ENCODE results near the gene CPA5. TPM values are rescaled to one million over a fixed set of nuclear protein-coding genes. Genes with fewer than 3 reads are reported as not detected.

CPA5 gene
- total and polyA plus RNA-seq, 8 donors = 0.13 to 0.96 (median 0.65) TPM; not detected in 2

DNA sequence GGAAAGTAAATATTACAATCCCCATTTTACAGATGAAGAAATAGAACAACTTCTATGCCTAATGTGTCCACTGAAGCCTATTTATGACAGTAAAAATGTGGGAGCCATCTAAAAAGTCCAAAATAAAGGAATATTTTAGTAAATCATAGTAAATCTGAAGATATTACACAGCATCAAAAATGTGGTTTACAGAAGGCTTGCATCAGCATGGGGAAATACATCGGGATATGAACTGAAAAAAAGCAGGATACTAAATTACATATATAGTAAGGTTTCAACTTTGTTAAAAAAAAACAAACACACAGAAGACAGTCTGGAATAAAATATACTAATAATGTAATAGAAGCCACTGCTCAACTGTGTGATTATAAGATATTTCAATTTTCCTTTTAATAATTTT is 56.5 kb downstream of the CPA5 start:
- Histone ChIP-seq H3K4me1 (peaks cover 0 to 6% of the 10 kb centered on the region in 2 donors), H3K27ac (no peak overlapping the region), H3K4me3 (no peak overlapping the region), H3K36me3 (peaks cover 0 to 5% of the 10 kb centered on the region in 2 donors), H3K9me3 (no peaks in the 10 kb centered on the region), H3K27me3 (no peaks in the 10 kb centered on the region)
- ATAC-seq (no peak), DNase-seq (no peak)
- intact Hi-C loops (cut with DNase I) = no loop called here
- TF ChIP-seq, protein P1, sequence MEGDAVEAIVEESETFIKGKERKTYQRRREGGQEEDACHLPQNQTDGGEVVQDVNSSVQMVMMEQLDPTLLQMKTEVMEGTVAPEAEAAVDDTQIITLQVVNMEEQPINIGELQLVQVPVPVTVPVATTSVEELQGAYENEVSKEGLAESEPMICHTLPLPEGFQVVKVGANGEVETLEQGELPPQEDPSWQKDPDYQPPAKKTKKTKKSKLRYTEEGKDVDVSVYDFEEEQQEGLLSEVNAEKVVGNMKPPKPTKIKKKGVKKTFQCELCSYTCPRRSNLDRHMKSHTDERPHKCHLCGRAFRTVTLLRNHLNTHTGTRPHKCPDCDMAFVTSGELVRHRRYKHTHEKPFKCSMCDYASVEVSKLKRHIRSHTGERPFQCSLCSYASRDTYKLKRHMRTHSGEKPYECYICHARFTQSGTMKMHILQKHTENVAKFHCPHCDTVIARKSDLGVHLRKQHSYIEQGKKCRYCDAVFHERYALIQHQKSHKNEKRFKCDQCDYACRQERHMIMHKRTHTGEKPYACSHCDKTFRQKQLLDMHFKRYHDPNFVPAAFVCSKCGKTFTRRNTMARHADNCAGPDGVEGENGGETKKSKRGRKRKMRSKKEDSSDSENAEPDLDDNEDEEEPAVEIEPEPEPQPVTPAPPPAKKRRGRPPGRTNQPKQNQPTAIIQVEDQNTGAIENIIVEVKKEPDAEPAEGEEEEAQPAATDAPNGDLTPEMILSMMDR (IDR thresholded peaks at IDR 0.05) = no peak

- Histone ChIP-seq H3K36me3 (peaks cover 0 to 5% of the 10 kb centered on the region in 2 donors), H3K9me3 (no peaks in the 10 kb centered on the region), H3K27me3 (no peaks in the 10 kb centered on the region), H3K27ac (no peak overlapping the region), H3K4me1 (peaks cover 0 to 6% of the 10 kb centered on the region in 2 donors), H3K4me3 (no peak overlapping the region)
- DNase-seq (no peak), ATAC-seq (no peak)
- TF ChIP-seq, protein P1 (IDR thresholded peaks at IDR 0.05) = no peak
- intact Hi-C loops (cut with DNase I) = no loop called here
Measured at GRCh38 chr7:130401578-130401977, 57.0 kb downstream of the CPA5 start.

GRCh38 chr7:130405003-130405402 is 60.4 kb downstream of the CPA5 start:
- TF ChIP-seq, protein P1 (IDR thresholded peaks at IDR 0.05) = no peak
- H3K36me3 ChIP-seq = peaks cover 0 to 5% of the 10 kb centered on the region in 2 donors
- no peaks in the 10 kb centered on the region for H3K27me3 ChIP-seq
- no peak overlapping the region for H3K27ac ChIP-seq
- no peak for DNase-seq
- no peak for ATAC-seq
- H3K4me3 ChIP-seq = no peak overlapping the region
- intact Hi-C loops (cut with DNase I) = no loop called here
- H3K4me1 ChIP-seq = no peaks in the 10 kb centered on the region
- H3K9me3 ChIP-seq = no peaks in the 10 kb centered on the region

- ATAC-seq (no peak), DNase-seq (no peak)
- Histone ChIP-seq H3K4me3 (no peak overlapping the region), H3K27ac (no peak overlapping the region), H3K9me3 (no peaks in the 10 kb centered on the region), H3K36me3 (no peaks in the 10 kb centered on the region), H3K27me3 (no peaks in the 10 kb centered on the region), H3K4me1 (no peaks in the 10 kb centered on the region)
- TF ChIP-seq, protein P1 (IDR thresholded peaks at IDR 0.05) = no peak
- intact Hi-C loops (cut with DNase I) = no loop called here
Measured at GRCh38 chr7:130409067-130409711, 64.6 kb downstream of the CPA5 start.

GRCh38 chr7:130409712-130410072 is 65.1 kb downstream of the CPA5 start:
- no peaks in the 10 kb centered on the region for H3K4me1 ChIP-seq
- ATAC-seq = no peak
- H3K4me3 ChIP-seq = no peak overlapping the region
- H3K9me3 ChIP-seq = no peaks in the 10 kb centered on the region
- intact Hi-C loops (cut with DNase I) = no loop called here
- H3K36me3 ChIP-seq = no peaks in the 10 kb centered on the region
- no peaks in the 10 kb centered on the region for H3K27me3 ChIP-seq
- no peak for DNase-seq
- TF ChIP-seq, protein P1 (IDR thresholded peaks at IDR 0.05) = no peak
- no peak overlapping the region for H3K27ac ChIP-seq
